HUES48 (cell line): ENCODE measurements around the gene ALDH2.

Source experiments
- H3K27ac ChIP-seq: one replicate; pipeline ENCODE4 v1.7.0; 2013; ENCODE audit warnings: low read depth, low read length, inconsistent platforms
- H3K27me3 ChIP-seq: 2 replicates; pipeline ENCODE4 v1.6.1; 2013; ENCODE audit warnings: mild to moderate bottlenecking, low read length; ENCODE audit not compliant: control insufficient read depth, insufficient read depth
- H3K36me3 ChIP-seq: 2 replicates; pipeline ENCODE4 v1.6.1; 2013; ENCODE audit warnings: low read length; ENCODE audit not compliant: control insufficient read depth, insufficient read depth
- H3K4me1 ChIP-seq: 2 replicates; pipeline ENCODE4 v1.6.1; 2013; ENCODE audit warnings: mild to moderate bottlenecking, low read length; ENCODE audit not compliant: control insufficient read depth, insufficient read depth
- H3K4me3 ChIP-seq: 2 replicates; pipeline ENCODE4 v1.5.1; 2013; ENCODE audit warnings: mild to moderate bottlenecking, low read depth, low read length
- H3K9ac ChIP-seq: 2 replicates; pipeline ENCODE4 v1.6.1; 2013; ENCODE audit warnings: mild to moderate bottlenecking, low read depth, low read length, moderate library complexity
- H3K9me3 ChIP-seq: 2 replicates; pipeline ENCODE4 v1.6.1; 2013; ENCODE audit warnings: low read length; ENCODE audit not compliant: control insufficient read depth, insufficient read depth

The ALDH2 gene

GRCh38 chr12:111747333-111747732, 19.4 kb upstream of the ALDH2 start:
- Histone ChIP-seq H3K9me3 (no peaks in the 10 kb centered on the region), H3K9ac (no peak overlapping the region), H3K4me1 (no peaks in the 10 kb centered on the region), H3K27ac (no peak overlapping the region), H3K4me3 (no peak overlapping the region), H3K27me3 (no peaks in the 10 kb centered on the region), H3K36me3 (peaks cover 38% of the 10 kb centered on the region)

- H3K9me3 ChIP-seq, result no peaks in the 10 kb centered on the region
- no peak overlapping the region for H3K9ac ChIP-seq
- no peaks in the 10 kb centered on the region for H3K4me1 ChIP-seq
- H3K27me3 ChIP-seq, result no peaks in the 10 kb centered on the region
- no peak overlapping the region for H3K4me3 ChIP-seq
- peaks cover 38% of the 10 kb centered on the region for H3K36me3 ChIP-seq
- no peak overlapping the region for H3K27ac ChIP-seq
Measured at GRCh38 chr12:111748151-111748672, 18.5 kb upstream of the ALDH2 start.

- Histone ChIP-seq H3K9me3 (no peaks in the 10 kb centered on the region), H3K27me3 (no peaks in the 10 kb centered on the region), H3K4me3 (no peak overlapping the region), H3K36me3 (peaks cover 38% of the 10 kb centered on the region), H3K4me1 (no peaks in the 10 kb centered on the region), H3K9ac (no peak overlapping the region), H3K27ac (no peak overlapping the region)
Measured at GRCh38 chr12:111748867-111749266, 17.9 kb upstream of the ALDH2 start.

GRCh38 chr12:111749391-111749790, 17.3 kb upstream of the ALDH2 start:
- Histone ChIP-seq H3K4me1 (no peaks in the 10 kb centered on the region), H3K4me3 (no peak overlapping the region), H3K36me3 (peaks cover 38% of the 10 kb centered on the region), H3K9ac (no peak overlapping the region), H3K9me3 (no peaks in the 10 kb centered on the region), H3K27ac (no peak overlapping the region), H3K27me3 (no peaks in the 10 kb centered on the region)

- Histone ChIP-seq H3K9ac (no peak overlapping the region), H3K4me3 (no peak overlapping the region), H3K9me3 (no peaks in the 10 kb centered on the region), H3K27ac (no peak overlapping the region), H3K27me3 (no peaks in the 10 kb centered on the region), H3K36me3 (peaks cover 18% of the 10 kb centered on the region), H3K4me1 (peaks cover 12% of the 10 kb centered on the region)
Measured at GRCh38 chr12:111753144-111753881, 13.4 kb upstream of the ALDH2 start.

- H3K4me1 ChIP-seq, result peaks cover 13% of the 10 kb centered on the region
- no peaks in the 10 kb centered on the region for H3K9me3 ChIP-seq
- peaks cover 6% of the 10 kb centered on the region; the same call in 1 of the 2 replicates for H3K36me3 ChIP-seq
Measured at GRCh38 chr12:111754671-111755070, 12.1 kb upstream of the ALDH2 start.

GRCh38 chr12:111756196-111756595, 10.5 kb upstream of the ALDH2 start:
- H3K27ac ChIP-seq, result no peak overlapping the region
- H3K9me3 ChIP-seq, result no peaks in the 10 kb centered on the region
- H3K27me3 ChIP-seq, result no peaks in the 10 kb centered on the region
- H3K36me3 ChIP-seq, result no peaks in the 10 kb centered on the region; the same call in 1 of the 2 replicates
- H3K4me3 ChIP-seq, result no peak overlapping the region
- no peak overlapping the region for H3K9ac ChIP-seq
- peaks cover 13% of the 10 kb centered on the region for H3K4me1 ChIP-seq

More at GRCh38 chr12:111754671-111755070, 12.1 kb upstream of the ALDH2 start:
- Histone ChIP-seq H3K4me3 (no peak overlapping the region), H3K27ac (no peak overlapping the region), H3K9ac (no peak overlapping the region), H3K27me3 (no peaks in the 10 kb centered on the region)

- Histone ChIP-seq H3K27me3 (no peaks in the 10 kb centered on the region), H3K9ac (no peak overlapping the region), H3K4me1 (peaks cover 13% of the 10 kb centered on the region), H3K36me3 (no peaks in the 10 kb centered on the region; the same call in 1 of the 2 replicates), H3K9me3 (no peaks in the 10 kb centered on the region), H3K27ac (no peak overlapping the region), H3K4me3 (no peak overlapping the region)
Measured at GRCh38 chr12:111756681-111757080, 10.1 kb upstream of the ALDH2 start.

GRCh38 chr12:111757361-111758119, 9.2 kb upstream of the ALDH2 start:
- no peaks in the 10 kb centered on the region for H3K27me3 ChIP-seq
- H3K27ac ChIP-seq, result peak overlapping the region; percentile 34
- H3K36me3 ChIP-seq, result no peaks in the 10 kb centered on the region; the same call in 1 of the 2 replicates
- no peak overlapping the region for H3K9ac ChIP-seq
- H3K9me3 ChIP-seq, result no peaks in the 10 kb centered on the region
- peaks cover 13% of the 10 kb centered on the region for H3K4me1 ChIP-seq
- H3K4me3 ChIP-seq, result no peak overlapping the region

GRCh38 chr12:111758120-111758561, 8.6 kb upstream of the ALDH2 start:
- Histone ChIP-seq H3K27ac (peak overlapping the region; percentile 35), H3K9ac (no peak overlapping the region), H3K36me3 (no peaks in the 10 kb centered on the region; the same call in 1 of the 2 replicates), H3K27me3 (no peaks in the 10 kb centered on the region), H3K4me1 (peaks cover 13% of the 10 kb centered on the region), H3K9me3 (no peaks in the 10 kb centered on the region), H3K4me3 (no peak overlapping the region)

- Histone ChIP-seq H3K27ac (no peak overlapping the region), H3K27me3 (no peaks in the 10 kb centered on the region), H3K4me1 (peaks cover 13% of the 10 kb centered on the region), H3K9ac (no peak overlapping the region), H3K9me3 (no peaks in the 10 kb centered on the region), H3K4me3 (no peak overlapping the region), H3K36me3 (no peaks in the 10 kb centered on the region; the same call in 1 of the 2 replicates)
Measured at GRCh38 chr12:111759271-111759670, 7.5 kb upstream of the ALDH2 start.
